Thoracic aorta (tissue), 2 donors: ENCODE results near the gene PTGDR2. TPM values are rescaled to one million over a fixed set of nuclear protein-coding genes. Genes with fewer than 3 reads are reported as not detected.

Experiments used
- ATAC-seq: fragments of 150-250 bp; one replicate; pipeline ENCODE4 v1.8.0; 2017; ENCODE audit warnings: low read depth; ENCODE audit not compliant: insufficient number of reproducible peaks, low FRiP score
- DNase-seq: peaks from one replicate; pipeline ENCODE4 v3.0.0-alpha.2; 2020; ENCODE audit warnings: low spot score
- H3K27ac ChIP-seq, 2 donors: fragments of 200-600 bp; sonication (generic); 1 replicate in 1 of 2; 2 replicates in 1 of 2; pipeline ENCODE4 v1.5.1; 2016; ENCODE audit warnings: mild to moderate bottlenecking in 2 of 2, moderate library complexity in 2 of 2
- H3K27me3 ChIP-seq: fragments of 200-600 bp; sonication (generic); replicated peaks from 2 replicates; pipeline ENCODE4 v1.6.0; 2016; ENCODE audit warnings: mild to moderate bottlenecking; ENCODE audit not compliant: insufficient read depth
- H3K36me3 ChIP-seq: fragments of 200-600 bp; sonication (generic); one replicate; pipeline ENCODE4 v1.5.1; 2016
- H3K4me1 ChIP-seq, 2 donors: fragments of 200-600 bp; sonication (generic); 1 replicate in 1 of 2; 2 replicates in 1 of 2; pipeline versions ENCODE4 v1.5.1 to v1.6.0; 2016; ENCODE audit warnings: low read depth in 2 of 2, mild to moderate bottlenecking in 1 of 2; ENCODE audit not compliant: control insufficient read depth in 1 of 2
- H3K4me3 ChIP-seq: fragments of 200-600 bp; sonication (generic); 2 replicates; pipeline ENCODE4 v1.5.1; 2016; ENCODE audit warnings: mild to moderate bottlenecking
- H3K9me3 ChIP-seq: fragments of 200-600 bp; sonication (generic); 2 replicates; pipeline ENCODE4 v1.5.1; 2016
- total RNA-seq, 2 donors: library from RNA; depleted of rRNA; stranded (reverse); fragments of >200 nt; gene quantifications; one replicate each; pipeline versions ENCODE4 v1.1.0 to v1.2.3, GENCODE V29; 2016
- TF ChIP-seq, protein P1 (sequence below): fragments of 200-600 bp; sonication (generic); IDR thresholded peaks from one replicate; pipeline ENCODE4 v1.5.1; 2019; ENCODE audit warnings: antibody characterized with exemption

The PTGDR2 gene
- total RNA-seq, 2 donors from 2014 or later = 0.21 to 0.68 TPM

DNA sequence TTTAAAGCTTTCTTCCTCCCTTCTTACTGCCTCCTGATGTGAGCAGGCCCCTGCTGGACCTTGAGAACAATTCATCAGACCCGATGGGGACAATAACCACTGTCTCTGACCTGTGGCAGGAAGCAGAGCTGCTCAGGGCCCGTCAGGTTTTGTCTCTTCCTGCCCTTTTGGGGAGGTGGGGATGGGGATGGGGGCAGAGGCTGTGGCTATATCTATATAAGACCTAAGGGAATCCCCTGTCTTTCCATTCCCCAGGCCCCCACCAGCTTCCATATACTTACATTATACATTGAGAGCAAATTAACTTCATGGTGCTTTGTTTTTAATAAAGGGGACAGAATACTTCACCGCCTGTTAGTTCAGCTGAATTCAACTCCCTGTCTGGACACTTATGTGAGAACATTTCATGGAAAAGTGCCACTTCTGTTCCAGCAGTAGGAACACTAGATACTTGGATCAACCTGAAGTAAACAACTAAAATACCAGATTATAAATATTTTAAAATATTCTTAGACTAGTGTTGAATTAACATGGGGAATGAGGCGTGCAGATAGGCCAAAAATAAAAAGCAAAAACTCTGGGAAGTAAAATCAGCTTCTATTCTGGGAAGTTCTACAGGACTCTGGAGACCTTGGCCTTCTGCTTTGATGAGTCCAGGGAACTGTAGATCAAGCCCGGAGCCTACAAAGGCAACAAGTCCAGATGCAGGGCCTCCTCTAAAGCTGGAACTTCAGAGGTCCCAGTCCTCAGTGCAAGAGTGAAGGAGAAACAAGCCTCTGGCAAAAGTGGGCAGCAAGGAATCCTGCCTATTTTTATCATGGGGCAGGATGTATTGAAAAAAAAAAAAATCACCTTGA lies 22.7 kb upstream of the PTGDR2 start:
- ATAC-seq = no peak
- H3K9me3 ChIP-seq = no peaks in the 10 kb centered on the region

DNA sequence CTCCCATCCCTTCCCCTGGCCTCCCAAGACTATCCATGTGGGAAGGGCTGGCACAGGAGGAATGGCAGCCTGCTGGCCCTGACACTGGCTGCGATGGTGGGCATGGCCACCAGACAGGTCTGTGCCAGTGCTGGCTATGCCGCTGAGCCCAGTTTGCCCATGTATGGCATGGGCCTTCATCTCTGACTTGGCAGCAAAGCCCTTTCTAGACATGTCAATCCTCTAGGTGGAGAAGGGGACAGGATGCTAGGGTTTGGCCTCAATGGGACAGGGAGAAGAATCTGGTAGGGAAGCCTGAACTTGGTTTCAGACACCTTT lies 20.4 kb upstream of the PTGDR2 start:
- Histone ChIP-seq H3K4me3 (no peak overlapping the region), H3K27ac (no peak overlapping the region), H3K27me3 (no peaks in the 10 kb centered on the region), H3K9me3 (no peaks in the 10 kb centered on the region), H3K36me3 (peaks cover 7% of the 10 kb centered on the region), H3K4me1 (peaks cover 12 to 24% of the 10 kb centered on the region in 2 donors)
- DNase-seq (no peak), ATAC-seq (no peak)
- TF ChIP-seq, protein P1, sequence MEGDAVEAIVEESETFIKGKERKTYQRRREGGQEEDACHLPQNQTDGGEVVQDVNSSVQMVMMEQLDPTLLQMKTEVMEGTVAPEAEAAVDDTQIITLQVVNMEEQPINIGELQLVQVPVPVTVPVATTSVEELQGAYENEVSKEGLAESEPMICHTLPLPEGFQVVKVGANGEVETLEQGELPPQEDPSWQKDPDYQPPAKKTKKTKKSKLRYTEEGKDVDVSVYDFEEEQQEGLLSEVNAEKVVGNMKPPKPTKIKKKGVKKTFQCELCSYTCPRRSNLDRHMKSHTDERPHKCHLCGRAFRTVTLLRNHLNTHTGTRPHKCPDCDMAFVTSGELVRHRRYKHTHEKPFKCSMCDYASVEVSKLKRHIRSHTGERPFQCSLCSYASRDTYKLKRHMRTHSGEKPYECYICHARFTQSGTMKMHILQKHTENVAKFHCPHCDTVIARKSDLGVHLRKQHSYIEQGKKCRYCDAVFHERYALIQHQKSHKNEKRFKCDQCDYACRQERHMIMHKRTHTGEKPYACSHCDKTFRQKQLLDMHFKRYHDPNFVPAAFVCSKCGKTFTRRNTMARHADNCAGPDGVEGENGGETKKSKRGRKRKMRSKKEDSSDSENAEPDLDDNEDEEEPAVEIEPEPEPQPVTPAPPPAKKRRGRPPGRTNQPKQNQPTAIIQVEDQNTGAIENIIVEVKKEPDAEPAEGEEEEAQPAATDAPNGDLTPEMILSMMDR = no peak

More for the DNA sequence above, 22.7 kb upstream of the PTGDR2 start:
- TF ChIP-seq, protein P1 = no peak
- no peak overlapping the region for H3K4me3 ChIP-seq
- DNase-seq = no peak
- peaks cover 12 to 14% of the 10 kb centered on the region in 2 donors for H3K4me1 ChIP-seq
- no peaks in the 10 kb centered on the region for H3K27me3 ChIP-seq
- H3K27ac ChIP-seq = peak overlapping the region; percentile 67 to 76
- H3K36me3 ChIP-seq = peaks cover 7% of the 10 kb centered on the region

DNA sequence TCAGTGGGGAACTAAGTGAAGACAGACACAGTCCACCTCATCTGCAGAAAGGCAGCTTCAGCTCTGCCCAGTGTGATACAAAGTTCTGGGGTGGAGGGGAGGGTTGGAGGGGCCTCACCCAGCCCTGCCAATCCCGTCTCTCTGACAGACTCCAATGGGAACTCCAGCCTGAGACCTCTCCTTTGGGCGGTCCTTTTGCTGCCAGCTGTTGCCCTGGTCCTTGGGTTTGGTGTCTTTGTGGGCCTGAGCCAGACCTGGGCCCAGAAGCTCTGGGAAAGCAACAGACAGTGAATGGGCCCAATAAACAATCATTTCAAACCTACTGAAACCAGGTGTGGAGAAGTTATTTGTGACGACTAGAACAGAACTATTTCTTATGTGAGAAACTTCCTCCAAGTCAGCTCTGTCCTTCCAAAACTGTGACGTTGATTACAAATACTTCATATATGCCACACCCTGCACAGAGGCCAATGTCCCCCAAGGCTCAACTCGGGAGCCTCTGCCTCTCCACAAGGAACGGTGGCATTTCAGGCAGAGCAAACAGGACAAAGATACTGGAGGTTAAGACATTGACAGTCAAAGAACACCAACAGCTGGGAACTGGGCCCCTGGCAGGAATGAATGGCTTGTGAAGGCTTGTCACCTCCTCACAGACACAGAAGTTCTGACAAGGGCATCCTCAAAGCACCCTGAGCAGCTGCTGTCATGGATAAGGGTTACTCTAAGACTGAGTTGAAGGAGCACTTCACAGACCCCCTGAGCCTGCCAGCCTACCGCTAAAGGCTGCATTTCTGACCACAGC lies 19.8 kb upstream of the PTGDR2 start:
- DNase-seq = no peak
- Histone ChIP-seq H3K27me3 (no peaks in the 10 kb centered on the region), H3K9me3 (no peaks in the 10 kb centered on the region), H3K4me1 (peaks cover 12 to 26% of the 10 kb centered on the region in 2 donors), H3K4me3 (no peak overlapping the region), H3K27ac (no peak overlapping the region), H3K36me3 (peaks cover 7% of the 10 kb centered on the region)
- TF ChIP-seq, protein P1 = no peak
- ATAC-seq = no peak

DNA sequence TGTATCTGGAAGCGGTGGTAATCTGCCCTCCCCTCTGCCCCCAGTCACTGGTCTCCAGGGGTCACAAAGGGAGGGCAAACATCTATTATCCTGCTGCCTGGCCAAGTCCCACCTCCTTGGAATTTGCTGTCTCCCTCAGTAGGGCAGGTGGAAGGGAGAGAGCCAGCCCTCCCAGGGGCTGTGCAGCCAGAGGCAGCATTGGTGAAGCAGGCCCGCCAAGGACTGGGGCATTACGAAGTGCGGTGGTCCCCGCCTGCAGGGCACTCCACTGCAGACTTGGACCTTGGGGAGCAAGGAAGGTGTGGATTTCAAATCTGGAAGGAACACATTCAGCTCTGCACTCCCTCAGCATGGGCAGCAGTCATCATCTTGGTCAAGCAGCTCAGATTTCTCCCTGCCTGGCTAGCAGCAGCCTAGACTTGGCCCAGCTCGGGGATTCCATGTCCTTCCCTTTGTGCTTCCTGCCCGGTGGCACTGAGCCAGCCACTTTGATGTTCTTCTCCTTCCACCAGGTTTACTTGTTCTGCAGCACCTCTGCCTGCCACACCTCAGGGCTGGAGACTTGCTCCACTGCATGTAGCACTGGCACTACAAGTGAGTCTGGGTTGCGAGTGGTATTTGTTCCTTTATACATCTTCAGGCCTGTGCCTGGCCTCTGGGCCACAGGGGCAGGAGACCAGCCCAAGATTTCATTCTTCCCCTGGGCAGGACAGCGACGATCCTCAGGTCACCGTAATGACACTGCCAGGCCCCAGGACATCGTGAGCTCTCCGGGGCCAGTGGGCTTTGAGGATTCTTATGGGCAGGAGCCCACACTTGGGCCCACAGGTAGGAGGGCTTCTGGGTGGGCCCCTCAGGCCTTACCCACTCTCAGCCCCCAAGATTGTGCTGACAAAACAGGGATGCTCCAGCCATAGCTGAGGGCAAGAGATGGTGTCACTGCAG lies 18.9 kb upstream of the PTGDR2 start:
- DNase-seq (no peak), ATAC-seq (no peak)
- Histone ChIP-seq H3K4me1 (peaks cover 12 to 26% of the 10 kb centered on the region in 2 donors), H3K4me3 (no peak overlapping the region), H3K36me3 (peaks cover 2% of the 10 kb centered on the region), H3K9me3 (no peaks in the 10 kb centered on the region), H3K27ac (no peak overlapping the region), H3K27me3 (no peaks in the 10 kb centered on the region)
- TF ChIP-seq, protein P1 = no peak
